Dedifferentiated amniotic fluid mesenchymal stem cell (primary cell): Measurements from ENCODE around the gene ARHGDIB.

Experiments
- DNase-seq: peaks from one replicate; pipeline ENCODE4 v3.0.0-alpha.2; 2016; ENCODE audit errors: extremely low spot score

The ARHGDIB gene

GRCh38 chr12:14982991-14983390, 21.6 kb upstream of the ARHGDIB start:
- no peak for DNase-seq

DNA sequence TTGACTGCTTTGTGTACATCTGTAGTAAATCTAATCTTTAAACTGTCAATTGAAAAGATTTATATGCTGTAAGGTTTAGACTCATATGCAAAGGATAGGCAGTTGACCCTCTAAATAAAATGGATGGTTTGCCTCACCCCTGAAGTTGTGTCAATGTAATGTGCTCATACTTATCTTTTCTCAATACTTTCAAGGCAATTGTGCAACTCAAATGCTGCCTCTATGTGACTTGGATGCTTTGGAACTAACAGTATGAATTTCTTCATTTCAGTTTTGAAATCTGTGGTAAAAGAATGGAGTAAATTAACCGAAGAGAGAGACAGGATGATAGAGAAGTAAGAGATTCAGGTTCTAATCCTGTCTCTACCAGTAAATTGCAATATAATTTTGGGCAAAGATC, 21.2 kb upstream of the ARHGDIB start:
- no peak for DNase-seq

DNA sequence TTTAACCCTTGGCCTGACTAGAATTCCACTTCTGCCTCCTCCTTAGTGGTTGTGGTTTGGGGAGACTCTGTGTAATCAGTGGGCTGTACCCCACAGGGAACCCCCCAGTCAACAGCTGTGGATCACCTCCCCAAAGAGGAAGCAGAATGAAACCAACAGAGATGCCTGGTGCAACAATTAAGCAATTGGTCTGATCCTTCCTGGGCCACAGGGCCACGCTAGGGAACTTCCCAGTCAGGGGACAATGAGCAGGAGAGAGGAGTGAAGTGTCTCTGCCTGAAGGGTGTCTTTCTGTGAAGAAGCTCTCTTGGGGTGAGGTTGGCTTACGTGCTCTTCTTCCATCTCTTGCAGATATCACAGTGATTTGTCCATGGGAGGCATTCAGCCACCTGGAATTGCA, 19.6 kb upstream of the ARHGDIB start:
- no peak for DNase-seq

DNA sequence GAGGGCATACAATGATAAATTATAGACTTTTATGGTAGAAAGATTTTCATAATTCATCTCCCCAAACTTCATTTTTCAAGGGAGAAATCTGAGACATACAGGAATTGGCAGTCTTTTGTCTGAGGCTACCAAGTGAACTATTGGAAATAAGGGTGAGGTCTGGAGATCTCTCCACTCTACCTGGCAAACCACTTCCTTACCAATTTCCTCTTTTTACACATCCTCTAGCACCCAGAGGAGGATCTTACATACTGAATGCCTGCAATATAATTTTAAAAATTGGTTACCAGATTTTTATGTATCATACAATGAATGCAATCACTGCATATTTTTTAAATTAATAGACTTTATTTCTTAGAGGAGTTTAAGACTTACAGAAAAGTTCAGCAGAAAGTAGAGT, 18.1 kb upstream of the ARHGDIB start:
- no peak for DNase-seq

GRCh38 chr12:14976658-14977057, 15.3 kb upstream of the ARHGDIB start:
- DNase-seq = no peak

DNA sequence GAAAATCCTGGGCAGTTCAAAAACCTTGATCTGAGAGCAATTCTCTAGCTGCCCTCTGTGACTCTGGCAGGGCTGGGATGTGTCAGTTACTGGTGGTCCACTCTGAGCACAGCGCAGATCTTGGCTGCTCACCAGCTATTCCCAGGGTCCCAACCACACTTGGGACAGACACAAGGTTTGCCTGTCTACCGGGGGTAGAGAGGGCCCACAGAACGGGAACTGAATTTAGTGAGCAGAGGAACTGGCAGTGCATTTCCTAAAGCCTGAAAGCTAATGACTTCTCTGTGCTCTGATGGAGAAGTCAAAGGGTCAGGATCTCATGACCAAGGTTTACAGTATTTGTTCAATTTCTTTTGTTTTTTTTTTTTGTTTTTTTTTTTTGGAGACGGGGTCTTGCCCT, 14.1 kb upstream of the ARHGDIB start:
- DNase-seq = no peak

DNA sequence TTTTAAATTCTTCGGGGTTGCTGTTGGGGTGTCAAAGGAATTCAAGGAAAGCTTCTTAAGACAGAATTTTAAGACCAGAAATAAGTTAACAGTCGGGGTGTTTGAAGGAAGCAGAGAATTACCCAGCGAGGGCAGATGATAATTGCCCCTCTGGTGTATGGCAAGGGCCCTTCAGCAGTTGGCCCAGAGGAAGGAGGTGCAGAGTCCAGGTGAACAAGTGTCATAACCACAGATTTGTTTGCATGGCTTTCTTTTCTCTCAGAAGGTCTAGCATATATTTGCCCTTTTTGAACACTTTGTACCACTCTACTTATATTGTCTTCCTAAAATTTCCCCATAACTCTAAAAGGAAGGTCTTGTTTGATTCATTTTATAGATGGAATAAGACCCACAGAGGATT, 13.2 kb upstream of the ARHGDIB start:
- DNase-seq = no peak

DNA sequence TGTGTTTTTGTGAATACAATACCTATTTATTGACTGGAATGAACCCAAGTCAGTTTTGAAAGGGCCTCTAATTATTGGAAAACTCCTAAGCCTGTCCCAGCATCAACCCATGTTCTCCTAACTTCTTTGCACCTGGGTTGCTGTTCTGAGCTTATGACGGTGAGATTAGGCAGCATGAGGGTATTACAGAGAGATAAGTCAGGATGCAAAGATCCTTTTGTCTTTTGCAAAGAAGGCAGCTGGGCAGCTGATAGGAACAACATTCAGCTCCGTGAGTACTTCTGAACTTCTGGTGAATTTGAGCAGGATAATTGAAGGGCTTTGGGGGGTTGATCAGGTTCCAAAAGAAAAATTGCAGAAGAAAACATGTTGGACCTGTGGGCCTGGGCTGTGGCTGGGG, 11.4 kb upstream of the ARHGDIB start, which contains the start of gene PDE6H:
Gene PDE6H, plus strand, starts transcription at position 227 of the 400 bp plus-strand sequence. CDS start 4,971 bp downstream, outside the sequence.
- DNase-seq = no peak

DNA sequence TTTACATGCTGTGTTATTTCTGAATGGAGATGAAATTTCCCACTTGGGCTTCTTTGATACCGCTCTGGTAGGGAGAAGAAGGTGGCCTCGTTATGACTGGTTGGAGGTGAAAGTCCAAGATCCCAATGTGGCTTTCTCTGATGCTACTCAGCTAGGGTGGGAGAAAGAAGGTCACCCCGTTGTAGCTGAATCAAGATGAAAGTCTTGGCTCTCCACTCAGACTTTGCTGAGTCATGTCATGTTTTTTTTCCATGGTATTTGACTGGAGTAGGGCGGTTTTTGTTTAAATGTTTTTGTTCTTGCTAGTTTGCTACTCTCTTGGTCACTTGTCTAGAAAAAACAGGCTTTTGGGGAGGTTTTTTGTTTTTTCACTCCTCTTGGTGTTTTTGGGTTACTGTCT, 9.1 kb upstream of the ARHGDIB start:
- DNase-seq = no peak

GRCh38 chr12:14968478-14968877, 7.1 kb upstream of the ARHGDIB start:
- DNase-seq = no peak

DNA sequence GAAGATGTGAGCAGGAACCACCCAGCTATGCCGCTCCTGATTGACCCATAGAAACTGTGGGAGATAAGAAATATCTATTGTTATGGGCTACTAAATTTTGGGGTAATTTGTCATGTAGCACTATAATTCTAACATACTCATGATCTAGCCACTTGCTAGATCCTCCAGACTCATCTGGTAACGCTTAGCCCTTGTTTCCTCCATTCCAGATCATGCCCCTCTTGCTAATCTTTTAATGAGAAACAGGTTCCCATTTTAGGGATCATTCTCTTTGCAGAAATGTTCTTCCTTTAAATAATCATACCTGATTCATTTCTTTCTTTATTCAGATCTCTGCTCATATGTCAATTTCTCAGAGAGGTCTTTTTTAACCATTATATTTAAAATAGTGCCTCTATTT, 3.8 kb upstream of the ARHGDIB start:
- no peak for DNase-seq

DNA sequence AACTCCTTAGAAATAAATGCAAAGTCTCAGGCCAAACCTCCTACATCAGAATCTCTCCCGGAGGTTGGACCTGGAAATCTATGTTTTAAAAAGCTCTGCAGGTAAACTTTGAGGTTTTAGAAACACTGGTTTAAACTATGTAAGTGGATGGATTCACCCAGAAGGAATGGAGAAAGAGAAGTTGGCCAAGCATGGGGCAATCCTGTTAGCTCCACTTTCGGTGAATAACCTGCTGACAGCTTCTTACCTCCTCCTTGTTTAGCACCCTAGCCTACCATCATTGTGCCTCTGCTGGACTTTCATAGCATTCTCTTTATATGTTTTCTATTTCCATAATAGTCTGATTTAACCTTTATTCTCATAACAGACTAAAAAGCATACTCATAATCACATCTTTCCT, 3.0 kb upstream of the ARHGDIB start:
- DNase-seq = no peak

DNA sequence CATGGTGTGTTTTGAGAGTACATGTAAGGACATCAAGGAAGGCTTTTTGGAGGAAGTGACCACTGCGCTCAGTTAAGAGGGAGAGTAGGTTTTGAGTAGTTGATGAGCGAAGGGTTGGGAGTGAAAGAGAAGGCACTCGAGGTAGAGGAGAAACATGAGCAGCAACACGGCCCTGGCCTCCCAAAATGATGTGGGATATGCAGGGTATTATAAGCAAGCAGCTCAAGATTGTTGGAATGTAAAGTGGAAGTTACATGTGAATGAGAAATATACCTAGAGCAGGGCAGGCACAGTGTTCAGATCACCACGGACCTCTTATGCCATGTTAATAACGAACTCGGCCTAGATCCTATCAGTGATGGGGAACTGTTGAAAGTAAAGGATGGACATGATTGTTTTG, 2.1 kb upstream of the ARHGDIB start:
- DNase-seq = no peak

GRCh38 chr12:14962797-14963196, 1.4 kb upstream of the ARHGDIB start:
- no peak for DNase-seq

DNA sequence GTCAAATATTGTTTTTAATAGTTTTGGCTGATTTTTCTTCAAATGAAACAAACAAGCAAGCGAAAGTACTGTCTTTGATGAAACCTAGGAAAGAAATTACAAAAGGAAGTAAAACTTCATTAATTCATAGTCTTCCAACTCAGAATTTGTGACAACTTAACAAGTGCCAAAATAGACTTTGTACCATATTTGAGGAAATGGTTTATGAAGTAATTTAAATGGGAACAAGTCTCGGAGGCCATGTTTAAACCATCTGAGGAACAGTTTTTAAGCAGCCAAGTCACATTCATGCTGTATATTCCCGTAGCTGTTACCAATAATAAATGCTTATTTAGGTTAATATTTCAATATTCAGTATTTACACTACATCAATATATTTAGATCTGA, 745 bp upstream of the ARHGDIB start:
- no peak for DNase-seq

- DNase-seq = no peak
Observed at GRCh38 chr12:14960548-14961465, 594 bp downstream of the ARHGDIB start.

DNA sequence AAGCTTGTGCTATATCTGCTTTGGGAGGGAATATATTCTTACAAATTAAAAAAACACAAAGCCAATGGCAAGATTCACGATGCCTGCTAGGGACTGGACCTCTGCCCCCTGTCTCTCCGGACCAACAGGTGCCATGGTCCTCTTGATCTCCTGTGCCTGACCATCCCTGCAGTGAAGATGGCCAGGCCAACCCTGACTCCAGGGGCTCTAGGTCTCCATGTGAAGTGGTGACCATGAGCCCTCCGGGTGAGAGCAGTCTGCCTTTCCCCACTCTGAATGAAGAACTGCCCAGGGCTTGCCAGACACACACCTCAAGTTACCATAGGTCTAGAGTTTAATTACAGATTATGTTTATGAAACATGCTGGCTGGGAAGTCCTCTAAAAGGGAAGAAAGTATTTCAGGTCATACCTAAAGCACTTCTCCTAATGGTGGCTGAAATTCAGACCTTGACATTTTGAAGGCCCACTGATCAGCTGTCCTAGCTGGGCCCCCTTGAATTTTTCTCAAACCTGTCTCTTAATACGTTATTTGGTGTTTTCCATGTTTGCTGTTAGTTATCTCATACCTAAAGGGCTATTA, 1.4 kb downstream of the ARHGDIB start:
- DNase-seq = no peak

- no peak for DNase-seq
Observed at GRCh38 chr12:14959463-14959862, 1.9 kb downstream of the ARHGDIB start.

- no peak for DNase-seq
Observed at GRCh38 chr12:14959126-14959440, 2.3 kb downstream of the ARHGDIB start.

DNA sequence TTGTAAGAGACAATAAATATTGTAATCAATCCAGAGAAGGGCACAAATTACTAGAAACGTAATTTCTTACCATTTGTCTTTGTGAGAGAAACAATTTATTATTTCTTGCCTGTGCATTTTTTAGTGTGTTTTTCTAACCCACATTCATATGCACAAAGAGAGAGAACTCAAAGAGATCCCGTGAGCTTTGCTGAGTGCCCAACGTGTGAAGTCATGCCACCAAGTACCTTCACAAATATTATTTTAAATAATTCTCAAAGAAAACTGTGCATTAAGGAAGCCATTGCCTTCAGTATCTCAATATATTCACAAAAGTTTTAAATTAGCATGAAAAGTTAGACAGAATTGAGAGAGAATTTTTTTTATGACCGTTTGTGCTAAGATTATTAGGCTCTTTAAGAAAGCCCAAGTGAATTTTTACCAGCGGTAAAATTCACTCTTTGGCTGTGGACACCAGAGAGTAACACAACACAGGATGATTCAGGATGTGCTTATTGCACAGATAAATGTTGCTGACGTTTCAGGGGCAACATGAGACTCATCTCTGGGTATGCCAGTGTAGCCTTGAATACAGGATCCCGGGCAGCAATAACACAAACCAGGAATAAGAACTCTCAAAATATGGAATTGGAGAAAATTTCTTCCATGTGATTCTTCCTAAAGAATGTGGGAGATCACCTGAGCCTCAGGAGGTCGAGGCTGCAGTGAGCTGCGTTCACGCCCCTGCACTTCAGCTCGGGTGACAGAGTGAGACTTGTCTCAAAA, 2.9 kb downstream of the ARHGDIB start:
- no peak for DNase-seq

GRCh38 chr12:14957551-14958168, 3.7 kb downstream of the ARHGDIB start:
- DNase-seq = no peak

DNA sequence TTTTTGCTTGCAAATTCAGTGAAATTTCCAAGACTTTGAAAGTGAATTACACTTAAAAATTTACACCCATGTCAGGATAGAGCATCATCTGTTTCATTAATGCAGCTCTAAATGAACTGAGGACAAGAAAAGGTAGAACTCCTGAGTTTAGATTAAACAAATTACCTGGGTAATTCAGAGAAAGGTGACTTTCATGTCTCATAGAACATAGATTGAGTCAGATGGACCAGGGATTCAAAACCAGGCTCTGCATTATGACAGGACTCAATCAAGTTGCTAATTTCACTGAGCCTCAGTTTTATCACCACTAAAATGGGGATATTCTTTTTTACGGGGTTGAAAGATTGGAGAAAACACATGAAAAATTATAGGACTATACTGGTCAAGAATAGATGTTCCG, 4.5 kb downstream of the ARHGDIB start:
- no peak for DNase-seq
